SK-N-SH (cell line): ENCODE measurements around the gene ELMO1. TPM values are rescaled to one million over a fixed set of nuclear protein-coding genes. Genes with fewer than 3 reads are reported as not detected.

Source experiments
- CTCF ChIA-PET: fragments of 300-600, 350-600 bp; formaldehyde crosslinking; extraction: SDS; loops from one replicate; lab custom pipeline; 2021; lab: Yijun Ruan, JAX
- POLR2A ChIA-PET: fragments of 350-600 bp; sonication (Branson Sonifier 250); formaldehyde crosslinking; extraction: SDS; loops from one replicate; lab custom pipeline; 2020; ENCODE audit warnings: antibody characterized with exemption, inconsistent platforms; lab: Yijun Ruan, JAX
- DNase-seq: peaks from one replicate; pipeline ENCODE4 v3.0.0; 2012
- H2AFZ ChIP-seq: fragments of 200-600 bp; sonication (generic); 2 replicates; pipeline ENCODE4 v1.8.1; 2016; ENCODE audit warnings: antibody characterized with exemption, mild to moderate bottlenecking, low read depth
- H3F3A ChIP-seq: fragments of 200-600 bp; sonication (generic); replicated peaks from 2 replicates; pipeline ENCODE3; 2016; ENCODE audit warnings: antibody characterized with exemption, mild to moderate bottlenecking; ENCODE audit not compliant: insufficient read depth
- H3K27ac ChIP-seq, 2 experiments: fragments of 200-500 bp in 1 of 2; fragments of 200-600 bp in 1 of 2; sonication (Bioruptor generic) in 1 of 2; sonication (generic), shearing (Covaris generic) in 1 of 2; 2 replicates each; pipeline versions ENCODE4 v1.5.1 to v1.6.1; 2014 to 2016; ENCODE audit warnings: low read depth in 2 of 2, inconsistent platforms in 1 of 2, low read length in 1 of 2, mild to moderate bottlenecking in 1 of 2, mixed read lengths in 1 of 2
- H3K27me3 ChIP-seq: fragments of 200-600 bp; sonication (generic), shearing (Covaris generic); 2 replicates; pipeline ENCODE4 v1.6.1; 2016; ENCODE audit warnings: mixed run types; ENCODE audit not compliant: insufficient read depth
- H3K36me3 ChIP-seq, 2 experiments: fragments of 200-500 bp in 1 of 2; fragments of 200-600 bp in 1 of 2; sonication (Bioruptor generic) in 1 of 2; sonication (generic) in 1 of 2; replicated peaks in 1 of 2; 2 replicates each; pipeline versions ENCODE3 to v1.5.1; 2014 to 2016; ENCODE audit warnings: low read length in 1 of 2, mild to moderate bottlenecking in 1 of 2; ENCODE audit not compliant: insufficient read depth in 2 of 2, control insufficient read depth in 1 of 2
- H3K4me1 ChIP-seq, 2 experiments: fragments of 200-500 bp in 1 of 2; fragments of 200-600 bp in 1 of 2; sonication (Bioruptor generic) in 1 of 2; sonication (generic), shearing (Covaris generic) in 1 of 2; 2 replicates each; pipeline versions ENCODE4 v1.5.1 to v1.6.1; 2014 to 2016; ENCODE audit warnings: low read depth in 1 of 2, low read length in 1 of 2, mixed run types in 1 of 2; ENCODE audit not compliant: insufficient read depth in 2 of 2, control insufficient read depth in 1 of 2
- H3K4me2 ChIP-seq: fragments of 200-600 bp; sonication (generic), shearing (Covaris generic); 2 replicates; pipeline ENCODE4 v1.6.1; 2017; ENCODE audit warnings: mixed run types
- H3K4me3 ChIP-seq, 2 experiments: fragments of 200-500 bp in 1 of 2; fragments of 200-600 bp in 1 of 2; sonication (Bioruptor generic) in 1 of 2; sonication (generic), shearing (Covaris generic) in 1 of 2; 2 replicates each; pipeline versions ENCODE4 v1.5.1 to v1.8.1; 2014 to 2016; ENCODE audit warnings: low read depth in 2 of 2, inconsistent platforms in 1 of 2, low read length in 1 of 2, mild to moderate bottlenecking in 1 of 2, mixed read lengths in 1 of 2, moderate library complexity in 1 of 2
- H3K79me2 ChIP-seq: fragments of 200-600 bp; sonication (generic); 2 replicates; pipeline ENCODE4 v1.8.1; 2017; ENCODE audit warnings: mild to moderate bottlenecking; ENCODE audit not compliant: insufficient read depth
- H3K9ac ChIP-seq: fragments of 200-600 bp; sonication (generic); 2 replicates; pipeline ENCODE4 v1.6.1; 2017; ENCODE audit warnings: mixed run types
- H3K9me2 ChIP-seq: fragments of 200-600 bp; sonication (generic); 2 replicates; pipeline ENCODE4 v1.6.1; 2017; ENCODE audit warnings: mixed run types
- H3K9me3 ChIP-seq: fragments of 200-600 bp; sonication (generic); 2 replicates; pipeline ENCODE4 v1.6.1; 2017; ENCODE audit warnings: mixed run types, mild to moderate bottlenecking, moderate library complexity
- H4K20me1 ChIP-seq: fragments of 200-600 bp; sonication (generic); 2 replicates; pipeline ENCODE4 v1.6.1; 2017; ENCODE audit warnings: mild to moderate bottlenecking, mixed run types; ENCODE audit not compliant: insufficient read depth
- ELF1 ChIP-seq: IDR thresholded peaks from 2 replicates; pipeline ENCODE4 v1.4.0; 2012
- EZH2phosphoT487 ChIP-seq: fragments of 200-600 bp; sonication (generic); IDR thresholded peaks from 2 replicates; pipeline ENCODE4 v1.6.1; 2017; ENCODE audit warnings: low read depth, mixed run types, mild to moderate bottlenecking, antibody characterized with exemption, moderate library complexity, borderline replicate concordance
- FOSL2 ChIP-seq: IDR thresholded peaks from 2 replicates; pipeline ENCODE4 v1.4.0; 2012; ENCODE audit warnings: low read depth, mild to moderate bottlenecking, moderate library complexity, borderline replicate concordance
- FOXJ3 ChIP-seq: sonication (generic); formaldehyde crosslinking; IDR thresholded peaks from 2 replicates; pipeline ENCODE4 v1.5.1; 2020; ENCODE audit warnings: mild to moderate bottlenecking, missing genetic modification reagents
- GABPA ChIP-seq: IDR thresholded peaks from 2 replicates; pipeline ENCODE4 v1.4.0; 2012; ENCODE audit warnings: low read depth, mild to moderate bottlenecking
- RAD21 ChIP-seq: IDR thresholded peaks from 2 replicates; pipeline ENCODE4 v1.6.1; 2012; ENCODE audit warnings: mild to moderate bottlenecking, low read length
- RCOR1 ChIP-seq: fragments of 150-350 bp; IDR thresholded peaks from 2 replicates; pipeline ENCODE4 v1.6.1; 2017; ENCODE audit warnings: antibody characterized with exemption, low read length
- RFX5 ChIP-seq: IDR thresholded peaks from 2 replicates; pipeline ENCODE4 v1.6.1; 2012; ENCODE audit warnings: mild to moderate bottlenecking, improper control_type of control experiment, low read length
- RXRA ChIP-seq: IDR thresholded peaks from 2 replicates; pipeline ENCODE4 v1.4.0; 2012; ENCODE audit warnings: low read depth, mild to moderate bottlenecking, borderline replicate concordance
- WGBS: methylation state at CpG from one replicate; pipeline ENCODE4 v1.1.6; 2017; ENCODE audit warnings: low lambda C conversion rate; 5-methylcytosine and 5-hydroxymethylcytosine counted together
- polyA plus RNA-seq, 3 experiments: library from polyadenylated mRNA; depleted of rRNA; stranded (reverse); fragments of >200 nt; gene quantifications; 2 replicates each; pipeline ENCODE4 v1.2.3, GENCODE V29; 2012
- TF ChIP-seq, protein P1 (sequence below): IDR thresholded peaks from 2 replicates; pipeline ENCODE4 v1.4.0; 2012; ENCODE audit warnings: low read depth
- TF ChIP-seq, protein P2 (sequence below): fragments of 150-350 bp; IDR thresholded peaks from 2 replicates; pipeline ENCODE4 v1.6.1; 2016; ENCODE audit warnings: mild to moderate bottlenecking, low read depth, low read length
- TF ChIP-seq, protein P3 (sequence below): fragments of 150-350 bp; IDR thresholded peaks from 2 replicates; pipeline ENCODE4 v1.6.1; 2017; ENCODE audit warnings: antibody characterized with exemption, low read length, low read depth, borderline replicate concordance

ELMO1 gene
- polyA plus RNA-seq, 1 of the 3 experiments (the other 2 are of a cell fraction) = 0.64 TPM

DNA sequence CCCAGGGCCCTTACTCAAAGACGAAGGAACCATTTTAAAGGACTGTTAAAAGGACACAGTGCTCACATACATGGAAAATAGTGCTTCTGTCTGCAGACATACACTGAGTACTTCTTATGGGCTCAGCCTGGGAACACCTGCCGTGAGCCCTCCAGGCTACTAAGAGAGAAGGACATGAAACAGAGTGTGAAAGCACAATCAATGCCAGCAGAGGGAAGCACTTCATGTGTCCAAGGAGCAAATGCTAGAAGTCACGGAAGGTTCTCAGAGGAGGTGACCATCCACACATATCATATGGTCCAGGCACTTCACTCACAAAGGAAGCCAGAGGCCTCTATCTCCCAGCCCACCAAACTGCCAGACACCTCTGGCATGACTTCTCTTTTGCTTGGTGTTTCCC is 15.5 kb downstream of the ELMO1 start:
- Histone ChIP-seq H2AFZ (no peak overlapping the region), H3K36me3 (no peaks in the 10 kb centered on the region), H3K9me3 (0 out of 2 replicates have a peak, but pooled peaks cover 3% of the 10 kb centered on the region), H3K4me2 (no peak overlapping the region), H3K4me3 (no peak overlapping the region; a peak in 1 of 4 replicates), H3K9me2 (no peaks in the 10 kb centered on the region), H3F3A (no peaks in the 10 kb centered on the region), H3K9ac (no peak overlapping the region), H3K4me1 (peaks cover 0 to 9% of the 10 kb centered on the region in 2 experiments; a peak in 2 of 4 replicates), H4K20me1 (no peaks in the 10 kb centered on the region)
- 20% methylated on average over 3 of the region's 3 CpGs for WGBS
- POLR2A ChIA-PET = no interaction called here
- no peak for DNase-seq
- TF ChIP-seq, protein P1, sequence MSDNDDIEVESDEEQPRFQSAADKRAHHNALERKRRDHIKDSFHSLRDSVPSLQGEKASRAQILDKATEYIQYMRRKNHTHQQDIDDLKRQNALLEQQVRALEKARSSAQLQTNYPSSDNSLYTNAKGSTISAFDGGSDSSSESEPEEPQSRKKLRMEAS = no peak
- TF ChIP-seq FOXJ3 (CRISPR knock-in tag) = no peak
- TF ChIP-seq RXRA = no peak
- no peak for TF ChIP-seq GABPA
- TF ChIP-seq, protein P2, sequence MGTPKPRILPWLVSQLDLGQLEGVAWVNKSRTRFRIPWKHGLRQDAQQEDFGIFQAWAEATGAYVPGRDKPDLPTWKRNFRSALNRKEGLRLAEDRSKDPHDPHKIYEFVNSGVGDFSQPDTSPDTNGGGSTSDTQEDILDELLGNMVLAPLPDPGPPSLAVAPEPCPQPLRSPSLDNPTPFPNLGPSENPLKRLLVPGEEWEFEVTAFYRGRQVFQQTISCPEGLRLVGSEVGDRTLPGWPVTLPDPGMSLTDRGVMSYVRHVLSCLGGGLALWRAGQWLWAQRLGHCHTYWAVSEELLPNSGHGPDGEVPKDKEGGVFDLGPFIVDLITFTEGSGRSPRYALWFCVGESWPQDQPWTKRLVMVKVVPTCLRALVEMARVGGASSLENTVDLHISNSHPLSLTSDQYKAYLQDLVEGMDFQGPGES = no peak
- no peak for TF ChIP-seq FOSL2
- peak; percentile 17; the same call in 1 of the 2 replicates for TF ChIP-seq RAD21
- TF ChIP-seq, all 33 proteins: peak for 1
- Histone ChIP-seq H3K79me2 (no peaks in the 10 kb centered on the region), H3K27me3 (no peaks in the 10 kb centered on the region), H3K27ac (no peak overlapping the region)
- CTCF ChIA-PET = no interaction called here

DNA sequence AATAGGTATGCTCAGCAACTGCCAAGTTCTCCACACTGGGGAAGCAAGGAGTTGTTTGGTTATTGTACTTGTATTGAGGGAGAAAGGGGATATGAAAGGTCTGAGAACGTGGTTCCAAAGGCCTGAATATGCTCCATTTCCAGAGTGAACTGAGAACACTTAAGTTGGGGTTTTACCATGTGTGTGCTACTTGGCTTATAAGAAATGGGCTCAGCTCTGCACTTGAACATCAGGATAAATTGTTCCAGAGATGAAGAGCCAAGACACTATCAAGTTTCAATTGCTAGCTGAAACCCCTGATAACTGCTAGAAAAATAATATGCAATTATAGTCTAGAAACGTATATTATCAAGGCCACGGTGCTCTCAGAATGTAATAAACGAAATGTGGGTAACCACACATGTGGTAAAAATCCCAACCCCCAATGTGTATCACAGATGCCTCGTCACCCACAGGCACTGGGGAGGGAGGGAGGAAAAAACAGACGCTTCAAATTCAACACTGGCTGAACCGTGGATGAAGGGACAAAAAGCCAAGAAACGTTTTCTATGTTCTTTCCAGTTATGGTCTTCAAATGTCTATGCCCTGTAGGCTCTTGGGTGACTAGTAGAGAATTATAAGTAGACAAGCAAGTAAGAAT is 16.3 kb downstream of the ELMO1 start:
- no peaks in the 10 kb centered on the region for H3K9me2 ChIP-seq
- no peak for TF ChIP-seq ELF1
- no peak for TF ChIP-seq RCOR1
- no peak for TF ChIP-seq RFX5
- TF ChIP-seq, protein P3, sequence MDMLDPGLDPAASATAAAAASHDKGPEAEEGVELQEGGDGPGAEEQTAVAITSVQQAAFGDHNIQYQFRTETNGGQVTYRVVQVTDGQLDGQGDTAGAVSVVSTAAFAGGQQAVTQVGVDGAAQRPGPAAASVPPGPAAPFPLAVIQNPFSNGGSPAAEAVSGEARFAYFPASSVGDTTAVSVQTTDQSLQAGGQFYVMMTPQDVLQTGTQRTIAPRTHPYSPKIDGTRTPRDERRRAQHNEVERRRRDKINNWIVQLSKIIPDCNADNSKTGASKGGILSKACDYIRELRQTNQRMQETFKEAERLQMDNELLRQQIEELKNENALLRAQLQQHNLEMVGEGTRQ = no peak
- TF ChIP-seq, protein P1 = no peak
- TF ChIP-seq EZH2phosphoT487 = no peak
- WGBS = 18% methylated on average over 8 of the region's 8 CpGs
- no peaks in the 10 kb centered on the region for H3K79me2 ChIP-seq
- H3F3A ChIP-seq = no peaks in the 10 kb centered on the region
- H3K9ac ChIP-seq = no peak overlapping the region
- H3K4me1 ChIP-seq = peaks cover 0 to 9% of the 10 kb centered on the region in 2 experiments; a peak in 2 of 4 replicates
- CTCF ChIA-PET = no interaction called here
- POLR2A ChIA-PET = no interaction called here
- DNase-seq = no peak
- no peaks in the 10 kb centered on the region for H3K27me3 ChIP-seq
- no peak overlapping the region for H3K4me3 ChIP-seq
- H3K9me3 ChIP-seq = 0 out of 2 replicates have a peak, but pooled peaks cover 3% of the 10 kb centered on the region
- H3K36me3 ChIP-seq = no peaks in the 10 kb centered on the region
- no peak overlapping the region for H3K4me2 ChIP-seq
- H2AFZ ChIP-seq = no peak overlapping the region
- H4K20me1 ChIP-seq = no peaks in the 10 kb centered on the region
- H3K27ac ChIP-seq = no peak overlapping the region
